ENCODE data around the gene KBTBD6. TPM values are rescaled to one million over a fixed set of nuclear protein-coding genes. Genes with fewer than 3 reads are reported as not detected.

The KBTBD6 gene
- total RNA-seq, 6 donors from 2014 or later = 0.44 to 7.4 (median 4.8) TPM

DNA sequence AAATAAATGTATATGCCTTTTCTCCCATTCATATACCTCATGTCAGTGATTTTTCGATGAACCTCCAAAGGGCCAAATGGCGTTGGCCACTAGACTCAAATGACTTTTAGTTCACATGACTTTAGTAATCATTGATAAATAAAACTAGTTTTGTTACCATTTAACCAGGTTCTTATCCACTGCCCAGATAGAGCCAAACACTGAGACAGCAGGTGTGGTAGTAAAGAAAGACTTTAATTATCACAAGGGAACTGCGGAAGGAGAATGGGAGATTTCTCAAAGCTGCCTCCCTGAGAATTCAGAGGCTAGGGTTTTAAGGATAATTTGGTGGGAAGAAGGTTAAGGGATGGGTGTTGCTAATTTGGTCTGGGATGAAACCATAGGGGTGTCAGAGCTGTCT is 19.4 kb upstream of the KBTBD6 start:
- Histone ChIP-seq H3K27me3 (no peaks in the 10 kb centered on the region), H3K27ac (no peak overlapping the region), H3K36me3 (no peaks in the 10 kb centered on the region), H3K4me3 (no peak overlapping the region), H3K4me1 (no peaks in the 10 kb centered on the region), H3K9me3 (peaks cover 23 to 53% (median 32%) of the 10 kb centered on the region in 4 donors)
- TF ChIP-seq POLR2AphosphoS5 (IDR thresholded peaks at IDR 0.05) (no peak), POLR2A (IDR thresholded peaks at IDR 0.05) (no peak), EP300 (IDR thresholded peaks at IDR 0.05) (no peak)
- TF ChIP-seq, protein P1, sequence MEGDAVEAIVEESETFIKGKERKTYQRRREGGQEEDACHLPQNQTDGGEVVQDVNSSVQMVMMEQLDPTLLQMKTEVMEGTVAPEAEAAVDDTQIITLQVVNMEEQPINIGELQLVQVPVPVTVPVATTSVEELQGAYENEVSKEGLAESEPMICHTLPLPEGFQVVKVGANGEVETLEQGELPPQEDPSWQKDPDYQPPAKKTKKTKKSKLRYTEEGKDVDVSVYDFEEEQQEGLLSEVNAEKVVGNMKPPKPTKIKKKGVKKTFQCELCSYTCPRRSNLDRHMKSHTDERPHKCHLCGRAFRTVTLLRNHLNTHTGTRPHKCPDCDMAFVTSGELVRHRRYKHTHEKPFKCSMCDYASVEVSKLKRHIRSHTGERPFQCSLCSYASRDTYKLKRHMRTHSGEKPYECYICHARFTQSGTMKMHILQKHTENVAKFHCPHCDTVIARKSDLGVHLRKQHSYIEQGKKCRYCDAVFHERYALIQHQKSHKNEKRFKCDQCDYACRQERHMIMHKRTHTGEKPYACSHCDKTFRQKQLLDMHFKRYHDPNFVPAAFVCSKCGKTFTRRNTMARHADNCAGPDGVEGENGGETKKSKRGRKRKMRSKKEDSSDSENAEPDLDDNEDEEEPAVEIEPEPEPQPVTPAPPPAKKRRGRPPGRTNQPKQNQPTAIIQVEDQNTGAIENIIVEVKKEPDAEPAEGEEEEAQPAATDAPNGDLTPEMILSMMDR (IDR thresholded peaks at IDR 0.05) = no peak
- no peak for ATAC-seq (ENCODE audit: low FRiP score in 2 of 2)
- WGBS, 2 donors = 93 to 94% methylated on average over 3 of the region's 3 CpGs
- no peak for DNase-seq

DNA sequence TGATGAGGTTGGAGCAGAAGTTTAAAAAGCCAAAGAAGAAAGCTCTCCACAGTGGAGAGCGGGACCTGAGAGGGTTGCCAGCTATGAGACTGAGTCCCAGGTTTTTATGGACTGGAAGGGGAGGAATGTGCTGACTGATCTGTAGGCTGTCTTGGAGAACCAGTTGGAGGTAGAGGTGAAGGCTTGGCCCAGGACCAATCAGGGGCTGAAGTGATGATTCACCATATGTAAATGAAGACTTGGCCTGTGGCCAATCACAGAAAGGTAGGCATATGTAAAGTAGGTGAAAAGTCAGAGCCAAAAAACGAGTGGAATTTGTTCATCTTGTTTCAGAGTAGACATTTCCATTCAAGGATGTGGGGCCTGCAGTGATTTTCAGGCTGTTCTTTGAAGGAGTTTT is 17.5 kb upstream of the KBTBD6 start:
- Histone ChIP-seq H3K4me1 (no peaks in the 10 kb centered on the region), H3K4me3 (no peak overlapping the region), H3K27ac (no peak overlapping the region), H3K9me3 (peaks cover 23 to 53% (median 32%) of the 10 kb centered on the region in 4 donors), H3K27me3 (no peaks in the 10 kb centered on the region), H3K36me3 (no peaks in the 10 kb centered on the region)
- WGBS, 2 donors = 89 to 91% methylated on average over 2 of the region's 2 CpGs
- no peak for ATAC-seq (ENCODE audit: low FRiP score in 2 of 2)
- no peak for DNase-seq
- TF ChIP-seq EP300 (IDR thresholded peaks at IDR 0.05) (no peak), POLR2A (IDR thresholded peaks at IDR 0.05) (no peak), POLR2AphosphoS5 (IDR thresholded peaks at IDR 0.05) (no peak)
- TF ChIP-seq, protein P1 (IDR thresholded peaks at IDR 0.05) = no peak

GRCh38 chr13:41148419-41149283 is 16.0 kb upstream of the KBTBD6 start:
- ATAC-seq (ENCODE audit: low FRiP score in 2 of 2) = no peak
- Histone ChIP-seq H3K27me3 (no peaks in the 10 kb centered on the region), H3K9me3 (peaks cover 23 to 53% (median 32%) of the 10 kb centered on the region in 4 donors), H3K27ac (no peak overlapping the region), H3K4me1 (no peaks in the 10 kb centered on the region), H3K36me3 (no peaks in the 10 kb centered on the region), H3K4me3 (no peak overlapping the region)
- TF ChIP-seq POLR2AphosphoS5 (IDR thresholded peaks at IDR 0.05) (no peak), EP300 (IDR thresholded peaks at IDR 0.05) (no peak), POLR2A (IDR thresholded peaks at IDR 0.05) (no peak)
- TF ChIP-seq, protein P1 (IDR thresholded peaks at IDR 0.05) = no peak
- no peak for DNase-seq
- WGBS, 2 donors = 94 to 95% methylated on average over 3 of the region's 3 CpGs

DNA sequence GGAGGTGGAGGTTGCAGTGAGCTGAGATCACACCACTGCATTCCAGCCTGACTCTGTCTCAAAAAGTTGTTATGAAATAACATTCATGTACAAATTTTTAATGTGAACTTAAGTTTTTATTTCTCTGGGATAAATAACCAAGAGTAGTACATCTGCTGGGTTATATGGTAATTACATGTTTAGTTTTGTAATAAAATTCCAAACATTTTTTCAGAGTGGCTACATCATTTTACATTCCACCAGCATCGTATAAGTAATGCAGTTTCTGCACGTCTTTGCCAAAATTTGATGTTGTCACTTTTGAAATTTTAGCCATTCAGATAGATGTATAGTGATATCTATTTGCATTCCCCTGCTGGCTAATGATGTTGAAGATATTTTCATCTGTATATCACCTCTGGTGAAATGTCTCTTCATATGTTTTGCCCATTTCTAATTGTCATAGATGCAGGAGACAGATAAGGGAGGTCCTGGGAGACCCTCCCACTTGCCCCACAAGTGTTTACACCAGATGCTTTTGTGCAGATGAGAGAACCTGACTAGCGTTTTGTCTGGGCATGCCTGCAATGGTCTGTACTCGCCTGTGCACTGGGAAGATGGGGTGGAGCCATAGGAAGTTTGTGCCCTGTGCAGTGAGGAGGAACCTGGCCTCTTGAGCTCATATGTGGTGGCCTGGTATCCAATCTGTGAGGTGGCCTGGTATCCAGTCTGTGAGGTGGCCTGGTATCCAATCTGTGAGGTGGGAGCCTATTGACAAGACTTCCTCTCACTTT is 12.7 kb upstream of the KBTBD6 start:
- H3K9me3 ChIP-seq = peaks cover 17 to 30% (median 21%) of the 10 kb centered on the region in 4 donors
- H3K36me3 ChIP-seq = no peaks in the 10 kb centered on the region
- no peak overlapping the region for H3K4me3 ChIP-seq
- WGBS, 2 donors = 77 to 82% methylated on average over 4 of the region's 4 CpGs
- peak in 1 of 2 donors; percentile 30 for ATAC-seq (ENCODE audit: low FRiP score in 2 of 2)
- no peaks in the 10 kb centered on the region for H3K27me3 ChIP-seq
- H3K4me1 ChIP-seq = no peaks in the 10 kb centered on the region
- DNase-seq = no peak
- no peak overlapping the region for H3K27ac ChIP-seq
- no peak for TF ChIP-seq EP300 (IDR thresholded peaks at IDR 0.05)
- TF ChIP-seq, protein P1 (IDR thresholded peaks at IDR 0.05) = no peak

Data from upper lobe of left lung (tissue), 6 donors.